ENCODE data around the gene CCDC74B.
"Not testable (repeated sequence)": the region's sequence is repeated elsewhere in the genome, so short reads cannot be mapped to it uniquely, and the experiment has no call there.

CCDC74B gene

GRCh38 chr2:130185436-130185835 lies 40.5 kb upstream of the CCDC74B start:
- no peak overlapping the region for H3K4me3 ChIP-seq (ENCODE audit: low read length)
- TF ChIP-seq CTCF (IDR thresholded peaks at IDR 0.05; ENCODE audit: insufficient read depth, low read depth, low read length, missing control alignments) = no peak
- no peak for DNase-seq (ENCODE audit: low read depth)

- TF ChIP-seq CTCF (IDR thresholded peaks at IDR 0.05; ENCODE audit: insufficient read depth, low read depth, low read length, missing control alignments) = no peak
- no peak for DNase-seq (ENCODE audit: low read depth)
- H3K4me3 ChIP-seq (ENCODE audit: low read length) = peak overlapping the region; percentile 46
These were observed 38.8 kb upstream of the CCDC74B start for GRCh38 chr2:130183512-130184373.

GRCh38 chr2:130182826-130183511 lies 38.1 kb upstream of the CCDC74B start:
- peak overlapping the region; percentile 46 for H3K4me3 ChIP-seq (ENCODE audit: low read length)
- DNase-seq (ENCODE audit: low read depth) = peak; percentile 31

DNA sequence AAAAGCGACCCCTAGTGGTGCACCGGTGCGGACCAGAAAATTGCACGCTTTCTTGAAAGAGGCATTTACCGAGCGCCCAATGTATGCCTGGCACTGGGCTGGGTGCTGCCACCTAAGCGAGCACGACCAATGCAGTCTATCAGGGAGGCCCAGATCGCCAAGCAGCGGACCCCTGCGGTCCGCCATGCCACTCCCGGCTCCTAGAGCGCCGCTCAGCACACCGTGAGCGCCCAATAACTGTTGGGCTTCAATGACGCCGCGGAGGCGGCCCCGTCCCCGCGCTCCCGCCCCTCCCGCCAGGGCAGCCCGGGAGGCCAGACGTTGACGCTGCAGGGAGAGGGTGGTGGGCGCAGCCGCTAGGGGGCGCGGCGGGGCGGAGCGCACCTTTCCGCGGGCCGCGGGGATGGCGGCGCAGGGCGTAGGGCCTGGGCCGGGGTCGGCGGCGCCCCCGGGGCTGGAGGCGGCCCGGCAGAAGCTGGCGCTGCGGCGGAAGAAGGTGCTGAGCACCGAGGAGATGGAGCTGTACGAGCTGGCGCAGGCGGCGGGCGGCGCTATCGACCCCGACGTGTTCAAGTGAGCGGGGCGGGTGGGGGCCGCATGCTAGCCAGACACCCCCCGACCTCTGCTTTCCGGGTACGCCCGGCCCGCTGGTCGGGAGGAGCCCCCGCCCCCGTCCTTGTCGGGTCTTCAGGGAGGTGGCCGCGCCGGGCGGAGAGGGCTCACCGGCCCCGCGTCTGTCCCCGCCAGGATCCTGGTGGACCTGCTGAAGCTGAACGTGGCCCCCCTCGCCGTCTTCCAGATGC lies 37.2 kb upstream of the CCDC74B start, which contains the start of gene MZT2B:
Gene MZT2B, plus strand, starts transcription at position 383 of the 803 bp plus-strand sequence. Its CDS starts 21 bp downstream, at position 404.
- H3K4me3 ChIP-seq (ENCODE audit: low read length) = peak within 1 kb of the TSS; percentile 93
- DNase-seq (ENCODE audit: low read depth) = peak; percentile 86

GRCh38 chr2:130181325-130181879 lies 36.5 kb upstream of the CCDC74B start, which contains the start of gene SMPD4:
TSS of gene SMPD4 (minus strand) at chr2:130181602. CDS start at chr2:130176592, 5,010 bp downstream.
- TF ChIP-seq CTCF (IDR thresholded peaks at IDR 0.05; ENCODE audit: insufficient read depth, low read depth, low read length, missing control alignments) = no peak
- H3K4me3 ChIP-seq (ENCODE audit: low read length) = peak within 1 kb of the TSS; percentile 93
- peak; percentile 96 for DNase-seq (ENCODE audit: low read depth)

GRCh38 chr2:130180404-130181324 lies 35.8 kb upstream of the CCDC74B start:
- H3K4me3 ChIP-seq (ENCODE audit: low read length) = peak overlapping the region; percentile 93
- peak; percentile 8 for DNase-seq (ENCODE audit: low read depth)

DNA sequence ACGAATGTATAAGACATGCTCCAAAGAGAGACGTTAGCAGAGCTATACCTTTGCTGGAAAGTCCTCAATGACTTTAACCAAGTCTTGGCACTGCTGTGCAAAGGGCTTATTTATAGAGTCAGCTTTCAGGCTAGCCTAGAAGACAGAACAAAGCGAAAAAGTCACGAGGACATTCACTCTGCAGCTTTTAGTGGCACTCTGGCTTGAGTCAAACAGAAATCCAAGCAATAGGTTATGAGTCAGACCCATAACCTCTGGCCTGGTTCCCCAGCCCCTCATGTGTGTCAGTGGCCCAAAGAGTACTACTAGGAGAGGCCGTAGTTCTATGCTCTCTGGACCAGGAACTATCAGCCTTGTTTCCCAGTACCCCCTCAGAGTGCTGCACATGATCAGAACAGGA lies 30.0 kb upstream of the CCDC74B start:
- not testable (repeated sequence) for H3K4me3 ChIP-seq (ENCODE audit: low read length); DNase-seq (ENCODE audit: low read depth)

DNA sequence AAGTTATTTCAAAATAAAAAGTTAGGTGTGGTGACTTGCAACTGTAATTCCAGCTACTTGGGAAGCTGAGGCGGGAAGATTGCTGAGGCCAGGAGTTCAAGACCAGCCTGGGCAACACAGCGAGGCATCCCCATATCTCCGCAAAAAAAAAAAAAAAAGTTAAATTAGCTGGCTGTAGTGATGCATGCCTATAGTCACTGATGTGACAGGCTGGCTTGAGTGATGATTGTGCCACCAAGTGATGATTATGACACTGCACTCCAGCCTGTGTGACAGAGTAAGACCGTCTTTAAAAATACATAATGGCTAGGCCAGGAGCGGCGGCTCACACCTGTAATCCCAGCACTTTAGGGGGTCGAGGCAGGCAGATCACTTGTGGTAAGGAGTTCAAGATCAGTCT lies 25.0 kb upstream of the CCDC74B start:
- no peak for TF ChIP-seq CTCF (IDR thresholded peaks at IDR 0.05; ENCODE audit: insufficient read depth, low read depth, low read length, missing control alignments)

DNA sequence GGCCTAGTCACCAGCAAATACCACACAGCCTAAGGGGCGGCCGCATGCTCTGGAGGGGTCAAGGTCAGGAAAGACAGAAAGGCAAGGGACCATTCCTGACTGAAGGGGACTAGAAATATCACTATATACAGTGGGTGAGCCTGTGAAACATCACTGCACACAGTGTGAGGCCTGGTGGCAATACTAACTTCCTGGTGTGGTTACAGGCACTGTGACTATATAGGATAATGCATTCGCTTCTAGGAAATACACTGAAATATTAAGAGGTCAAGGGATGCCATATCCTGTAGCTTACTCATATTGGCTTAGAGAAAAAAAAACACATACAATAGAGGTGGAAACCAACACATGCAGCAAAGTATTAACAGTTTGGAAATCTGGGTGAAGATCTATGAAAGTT lies 24.3 kb upstream of the CCDC74B start:
- DNase-seq (ENCODE audit: low read depth); H3K4me3 ChIP-seq (ENCODE audit: low read length): not testable (repeated sequence)

More for the DNA sequence above, 25.0 kb upstream of the CCDC74B start:
- no peak for DNase-seq (ENCODE audit: low read depth)
- no peak overlapping the region for H3K4me3 ChIP-seq (ENCODE audit: low read length)

DNA sequence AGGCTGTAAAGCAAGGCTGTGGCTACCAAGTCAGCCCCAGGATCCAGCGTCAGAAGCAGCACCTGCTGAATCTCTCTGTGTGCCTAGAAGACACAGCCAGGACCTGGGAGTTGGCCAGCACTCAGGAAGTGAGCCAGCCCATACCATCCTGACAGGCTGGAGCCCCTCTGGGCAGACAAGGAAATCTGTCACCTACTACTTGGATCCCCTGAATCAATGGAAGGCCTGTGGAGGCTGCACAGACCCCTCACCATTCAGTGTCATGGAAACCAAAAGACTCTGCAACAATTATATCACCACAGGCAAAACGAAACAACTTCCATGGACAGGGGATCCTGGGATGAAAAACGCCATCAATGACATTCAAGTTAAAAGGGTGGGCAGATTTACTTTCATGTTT lies 21.7 kb upstream of the CCDC74B start:
- DNase-seq (ENCODE audit: low read depth); H3K4me3 ChIP-seq (ENCODE audit: low read length): not testable (repeated sequence)

Measured in epithelial cell of esophagus (primary cell).